ENCODE measurements around the gene PDLIM1.
"Not testable (repeated sequence)": the region's sequence is repeated elsewhere in the genome, so short reads cannot be mapped to it uniquely, and the experiment has no call there.

The PDLIM1 gene

DNA sequence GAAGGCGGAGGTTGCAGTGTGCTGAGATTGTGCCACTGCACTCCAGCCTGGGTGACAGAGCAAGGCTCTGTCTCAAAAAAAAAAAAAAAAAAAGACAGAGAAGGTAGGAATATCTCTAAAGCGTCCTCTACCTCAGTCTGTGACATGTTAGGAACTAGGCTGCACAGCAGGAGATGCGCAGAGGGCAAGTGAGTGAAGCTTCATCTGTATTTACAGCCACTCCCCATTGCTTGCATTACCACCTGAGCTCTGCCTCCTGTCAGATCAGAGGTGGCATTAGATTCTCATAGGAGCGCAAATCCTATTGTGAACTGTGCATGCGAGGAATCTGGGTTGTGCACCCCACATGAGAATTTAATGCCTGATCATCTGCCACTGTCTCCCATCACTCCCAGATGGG is 87.9 kb downstream of the PDLIM1 start:
- DNase-seq (ENCODE audit: low spot score): not testable (repeated sequence)

DNA sequence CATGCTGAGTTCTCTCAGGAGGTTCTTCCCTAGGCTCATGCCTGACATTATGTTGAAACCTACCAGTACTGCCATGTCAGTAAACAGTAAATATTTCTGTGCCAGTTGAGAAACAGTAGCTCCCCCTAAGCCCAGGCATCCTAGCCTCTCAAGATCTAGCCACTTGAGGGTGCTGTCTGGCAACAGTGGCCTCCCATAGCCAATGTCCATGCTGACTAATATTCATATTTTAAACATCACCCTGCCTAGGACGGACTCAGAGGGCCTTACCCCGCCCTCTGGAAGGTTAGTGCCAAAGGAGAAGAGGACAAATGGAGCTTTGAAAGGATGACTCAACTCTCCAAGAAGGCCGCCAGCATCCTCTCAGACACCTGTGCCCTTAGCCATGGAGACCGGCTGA is 89.1 kb downstream of the PDLIM1 start:
- DNase-seq (ENCODE audit: low spot score): no peak

DNA sequence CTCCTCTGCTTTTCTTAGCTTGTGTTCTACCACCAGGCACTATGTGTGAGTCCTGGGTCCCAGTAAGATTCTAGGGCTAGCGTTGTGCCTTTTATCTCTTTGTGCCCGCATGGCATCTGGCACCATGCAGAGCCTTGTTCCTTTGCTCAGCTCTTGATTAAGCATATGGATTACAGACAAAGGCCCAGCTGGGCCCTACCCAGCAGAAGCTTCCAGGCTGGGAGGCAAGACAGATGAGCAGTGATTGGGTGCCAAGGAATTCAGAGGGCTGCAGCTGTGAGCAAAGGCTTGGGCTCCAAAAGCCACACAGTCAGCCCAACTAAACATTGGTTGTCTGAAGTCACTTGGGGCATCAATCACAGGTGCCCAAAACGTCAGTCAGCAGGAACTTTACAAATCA is 94.8 kb downstream of the PDLIM1 start:
- DNase-seq (ENCODE audit: low spot score): no peak

DNA sequence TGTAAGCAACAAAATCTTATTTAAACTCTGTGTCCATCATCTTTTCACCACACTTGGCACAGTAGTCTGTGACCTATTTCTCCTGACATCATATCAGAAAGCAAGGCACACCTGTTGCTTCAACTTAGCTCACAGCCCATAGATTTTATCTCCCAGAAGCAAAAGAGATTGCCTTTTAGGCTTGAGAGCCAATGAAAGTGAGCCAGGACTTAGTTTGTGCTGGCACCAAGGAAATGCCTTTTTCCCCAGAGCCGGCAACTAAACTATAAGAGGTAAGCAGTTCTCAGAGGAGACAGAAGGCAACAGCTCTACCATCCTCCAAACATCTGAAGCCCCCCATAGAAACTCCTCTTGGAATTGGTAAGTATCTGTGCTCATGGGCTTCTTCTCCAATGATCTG is 96.9 kb downstream of the PDLIM1 start, which contains the start of gene ACSM6:
ACSM6 (plus strand) TSS at position 295 of the 400 bp plus-strand sequence. CDS start 248 bp downstream, outside the sequence.
- no peak for DNase-seq (ENCODE audit: low spot score)

DNA sequence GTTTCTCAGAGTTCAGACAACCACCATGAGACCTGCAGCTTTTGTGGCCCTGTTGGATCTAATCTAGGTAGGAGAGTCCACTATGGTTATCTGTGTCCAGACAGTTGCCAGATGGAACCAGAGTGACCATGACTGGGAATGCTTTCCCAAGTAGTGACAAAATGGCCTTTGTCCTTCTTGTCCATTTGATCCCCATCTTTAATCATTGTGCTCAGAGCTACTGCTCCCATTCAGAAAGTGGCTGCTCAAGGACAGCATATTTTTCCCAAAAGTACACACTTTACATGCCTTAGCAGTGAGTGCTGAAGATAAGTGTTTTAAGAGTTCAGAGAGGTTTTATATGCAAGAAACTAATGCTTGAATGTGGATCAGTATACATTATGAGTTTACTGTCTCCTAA is 102.2 kb downstream of the PDLIM1 start:
- no peak for DNase-seq (ENCODE audit: low spot score)

DNA sequence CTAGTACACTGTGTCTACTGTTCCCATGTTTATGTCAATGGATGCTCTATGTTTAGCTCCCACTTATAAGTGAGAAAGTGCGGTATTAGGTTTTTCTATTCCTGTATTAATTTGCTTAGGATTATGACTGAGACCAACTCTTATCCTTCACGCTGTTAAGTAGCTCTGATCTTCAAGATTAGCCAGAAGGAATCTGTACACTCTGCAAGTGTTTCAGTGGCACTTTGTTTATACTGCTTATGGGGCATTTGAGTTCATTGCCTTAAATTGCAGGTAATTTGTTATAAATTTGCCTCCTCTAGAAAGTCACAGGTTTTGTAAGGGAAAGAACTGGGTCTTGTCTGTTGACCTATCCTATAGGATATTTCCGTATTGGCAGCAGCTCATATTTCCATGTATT is 103.2 kb downstream of the PDLIM1 start:
- DNase-seq (ENCODE audit: low spot score): no peak
